ENCODE results near the gene NEBL. TPM values are rescaled to one million over a fixed set of nuclear protein-coding genes. Genes with fewer than 3 reads are reported as not detected.

Gene NEBL
- polyA plus RNA-seq, 1 experiment, result not detected

GRCh38 chr10:20888620-20889330 lies 8.3 kb downstream of the NEBL start:
- ChIA-PET POLR2A (no interaction called here), CTCF (no interaction called here)
- Histone ChIP-seq H3K4me3 (ENCODE audit: low read depth, low read length) (no peak overlapping the region), H3K27me3 (ENCODE audit: control insufficient read depth, insufficient read depth, low read length) (no peaks in the 10 kb centered on the region), H3K36me3 (ENCODE audit: control insufficient read depth, insufficient read depth, low read length) (no peaks in the 10 kb centered on the region)
- TF ChIP-seq CTCF (IDR thresholded peaks at IDR 0.05; ENCODE audit: insufficient read depth, low read depth, low read length), result no peak
- no peak for DNase-seq (ENCODE audit: low read depth)

- POLR2A ChIA-PET, result no interaction called here
- TF ChIP-seq CTCF (IDR thresholded peaks at IDR 0.05; ENCODE audit: insufficient read depth, low read depth, low read length), result no peak
Measured at GRCh38 chr10:20887706-20888555, 9.2 kb downstream of the NEBL start.

DNA sequence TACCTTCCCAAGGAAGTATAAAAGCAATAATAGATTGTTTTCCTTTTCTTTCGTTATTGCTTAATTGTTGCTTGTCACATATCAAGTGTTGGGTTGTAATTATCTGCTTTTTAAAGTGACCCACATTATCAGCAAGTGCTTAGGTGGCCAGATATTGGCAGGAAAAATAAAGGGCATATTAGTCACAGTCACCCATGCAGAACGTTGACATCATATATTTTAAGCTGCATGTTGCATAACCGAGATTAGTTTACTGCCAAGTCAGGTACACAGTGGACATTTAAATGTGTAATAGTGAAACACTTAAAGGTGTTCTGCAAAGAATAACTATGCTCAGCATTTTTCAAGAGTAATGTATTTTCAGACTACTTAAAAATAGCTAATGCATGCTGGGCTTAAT lies 11.4 kb downstream of the NEBL start:
- Histone ChIP-seq H3K36me3 (ENCODE audit: control insufficient read depth, insufficient read depth, low read length) (no peaks in the 10 kb centered on the region), H3K4me3 (ENCODE audit: low read depth, low read length) (no peak overlapping the region), H3K27me3 (ENCODE audit: control insufficient read depth, insufficient read depth, low read length) (no peaks in the 10 kb centered on the region)
- ChIA-PET POLR2A (no interaction called here), CTCF (no interaction called here)
- DNase-seq (ENCODE audit: low read depth), result no peak
- no peak for TF ChIP-seq CTCF (IDR thresholded peaks at IDR 0.05; ENCODE audit: insufficient read depth, low read depth, low read length)

More at GRCh38 chr10:20887706-20888555, 9.2 kb downstream of the NEBL start:
- Histone ChIP-seq H3K36me3 (ENCODE audit: control insufficient read depth, insufficient read depth, low read length) (no peaks in the 10 kb centered on the region), H3K27me3 (ENCODE audit: control insufficient read depth, insufficient read depth, low read length) (no peaks in the 10 kb centered on the region), H3K4me3 (ENCODE audit: low read depth, low read length) (no peak overlapping the region)
- CTCF ChIA-PET, result no interaction called here
- no peak for DNase-seq (ENCODE audit: low read depth)

GRCh38 chr10:20883552-20883951 lies 13.6 kb downstream of the NEBL start:
- ChIA-PET POLR2A (no interaction called here), CTCF (no interaction called here)
- no peak for DNase-seq (ENCODE audit: low read depth)
- TF ChIP-seq CTCF (IDR thresholded peaks at IDR 0.05; ENCODE audit: insufficient read depth, low read depth, low read length), result no peak
- H3K36me3 ChIP-seq (ENCODE audit: control insufficient read depth, insufficient read depth, low read length), result no peaks in the 10 kb centered on the region
- no peak overlapping the region for H3K4me3 ChIP-seq (ENCODE audit: low read depth, low read length)
- no peaks in the 10 kb centered on the region for H3K27me3 ChIP-seq (ENCODE audit: control insufficient read depth, insufficient read depth, low read length)

DNA sequence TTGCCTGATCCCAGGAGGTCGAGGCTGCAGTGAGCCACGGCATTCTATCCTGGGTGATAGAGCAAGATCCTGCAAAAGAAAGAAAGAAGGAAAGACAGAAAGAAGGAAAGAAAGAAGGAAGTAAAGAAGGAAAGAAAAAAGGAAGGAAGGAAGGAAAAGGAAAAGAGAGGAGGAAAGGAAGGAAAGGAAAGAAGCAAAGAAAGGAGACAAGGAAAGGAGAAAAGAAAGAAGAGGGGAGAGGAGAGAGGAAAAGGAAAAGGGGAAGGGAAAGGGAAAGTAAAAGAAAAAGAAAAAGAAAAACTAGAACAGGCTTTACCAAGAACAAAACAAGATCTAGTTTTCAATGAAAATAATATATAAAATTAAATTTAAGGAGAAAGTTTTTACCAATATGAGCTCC lies 15.0 kb downstream of the NEBL start:
- ChIA-PET POLR2A (no interaction called here), CTCF (no interaction called here)
- H3K27me3 ChIP-seq (ENCODE audit: control insufficient read depth, insufficient read depth, low read length), result no peaks in the 10 kb centered on the region
- no peak overlapping the region for H3K4me3 ChIP-seq (ENCODE audit: low read depth, low read length)
- no peak for TF ChIP-seq CTCF (IDR thresholded peaks at IDR 0.05; ENCODE audit: insufficient read depth, low read depth, low read length)
- no peak for DNase-seq (ENCODE audit: low read depth)
- no peaks in the 10 kb centered on the region for H3K36me3 ChIP-seq (ENCODE audit: control insufficient read depth, insufficient read depth, low read length)
